AG04450 (cell line): ENCODE data around the gene COL6A2. TPM values are rescaled to one million over a fixed set of nuclear protein-coding genes. Genes with fewer than 3 reads are reported as not detected.

ENCODE experiments used
- CTCF ChIA-PET: fragments of 300-600, 350-600 bp; formaldehyde crosslinking; extraction: SDS; loops from one replicate; lab custom pipeline; 2022; ENCODE audit warnings: antibody characterized with exemption, inconsistent platforms; lab: Charles Lee
- POLR2A ChIA-PET: fragments of 350-600 bp; formaldehyde crosslinking; extraction: SDS; loops from one replicate; lab custom pipeline; 2021; ENCODE audit warnings: antibody characterized with exemption, inconsistent platforms; lab: Yijun Ruan, JAX
- DNase-seq: peaks from one replicate; pipeline ENCODE4 v3.0.0-alpha.2; 2011; ENCODE audit warnings: low read depth, low spot score
- H3K27ac ChIP-seq: one replicate; pipeline ENCODE4 v1.5.1; 2012; ENCODE audit warnings: low read depth, low read length, control low read depth
- H3K27me3 ChIP-seq: one replicate; pipeline ENCODE4 v1.6.0; 2012; ENCODE audit warnings: low read length; ENCODE audit not compliant: control insufficient read depth, insufficient read depth
- H3K4me3 ChIP-seq: 2 replicates; pipeline ENCODE4 v1.5.1; 2011; ENCODE audit warnings: mild to moderate bottlenecking, low read depth, low read length, control low read depth
- H3K9me3 ChIP-seq: 2 replicates; pipeline ENCODE4 v1.5.1; 2012; ENCODE audit warnings: low read length; ENCODE audit not compliant: control insufficient read depth, insufficient read depth
- polyA plus RNA-seq: library from polyadenylated mRNA; depleted of rRNA; stranded (reverse); fragments of >200 nt; gene quantifications from 2 replicates; pipeline ENCODE4 v1.2.3, GENCODE V29; 2011
- TF ChIP-seq, protein P1 (sequence below): IDR thresholded peaks from 2 replicates; pipeline ENCODE4 v1.5.1; 2011; ENCODE audit warnings: low read depth, low read length, control low read depth, inconsistent platforms

Gene COL6A2
- polyA plus RNA-seq, 1 experiment: 454 TPM

- CTCF ChIA-PET: no interaction called here
- Histone ChIP-seq H3K27me3 (no peaks in the 10 kb centered on the region), H3K27ac (no peak overlapping the region), H3K9me3 (peaks cover 31% of the 10 kb centered on the region), H3K4me3 (no peak overlapping the region)
- TF ChIP-seq, protein P1, sequence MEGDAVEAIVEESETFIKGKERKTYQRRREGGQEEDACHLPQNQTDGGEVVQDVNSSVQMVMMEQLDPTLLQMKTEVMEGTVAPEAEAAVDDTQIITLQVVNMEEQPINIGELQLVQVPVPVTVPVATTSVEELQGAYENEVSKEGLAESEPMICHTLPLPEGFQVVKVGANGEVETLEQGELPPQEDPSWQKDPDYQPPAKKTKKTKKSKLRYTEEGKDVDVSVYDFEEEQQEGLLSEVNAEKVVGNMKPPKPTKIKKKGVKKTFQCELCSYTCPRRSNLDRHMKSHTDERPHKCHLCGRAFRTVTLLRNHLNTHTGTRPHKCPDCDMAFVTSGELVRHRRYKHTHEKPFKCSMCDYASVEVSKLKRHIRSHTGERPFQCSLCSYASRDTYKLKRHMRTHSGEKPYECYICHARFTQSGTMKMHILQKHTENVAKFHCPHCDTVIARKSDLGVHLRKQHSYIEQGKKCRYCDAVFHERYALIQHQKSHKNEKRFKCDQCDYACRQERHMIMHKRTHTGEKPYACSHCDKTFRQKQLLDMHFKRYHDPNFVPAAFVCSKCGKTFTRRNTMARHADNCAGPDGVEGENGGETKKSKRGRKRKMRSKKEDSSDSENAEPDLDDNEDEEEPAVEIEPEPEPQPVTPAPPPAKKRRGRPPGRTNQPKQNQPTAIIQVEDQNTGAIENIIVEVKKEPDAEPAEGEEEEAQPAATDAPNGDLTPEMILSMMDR: no peak
- POLR2A ChIA-PET: no interaction called here
- DNase-seq: no peak
Measured at GRCh38 chr21:46111193-46111571, 13.3 kb downstream of the COL6A2 start.

DNA sequence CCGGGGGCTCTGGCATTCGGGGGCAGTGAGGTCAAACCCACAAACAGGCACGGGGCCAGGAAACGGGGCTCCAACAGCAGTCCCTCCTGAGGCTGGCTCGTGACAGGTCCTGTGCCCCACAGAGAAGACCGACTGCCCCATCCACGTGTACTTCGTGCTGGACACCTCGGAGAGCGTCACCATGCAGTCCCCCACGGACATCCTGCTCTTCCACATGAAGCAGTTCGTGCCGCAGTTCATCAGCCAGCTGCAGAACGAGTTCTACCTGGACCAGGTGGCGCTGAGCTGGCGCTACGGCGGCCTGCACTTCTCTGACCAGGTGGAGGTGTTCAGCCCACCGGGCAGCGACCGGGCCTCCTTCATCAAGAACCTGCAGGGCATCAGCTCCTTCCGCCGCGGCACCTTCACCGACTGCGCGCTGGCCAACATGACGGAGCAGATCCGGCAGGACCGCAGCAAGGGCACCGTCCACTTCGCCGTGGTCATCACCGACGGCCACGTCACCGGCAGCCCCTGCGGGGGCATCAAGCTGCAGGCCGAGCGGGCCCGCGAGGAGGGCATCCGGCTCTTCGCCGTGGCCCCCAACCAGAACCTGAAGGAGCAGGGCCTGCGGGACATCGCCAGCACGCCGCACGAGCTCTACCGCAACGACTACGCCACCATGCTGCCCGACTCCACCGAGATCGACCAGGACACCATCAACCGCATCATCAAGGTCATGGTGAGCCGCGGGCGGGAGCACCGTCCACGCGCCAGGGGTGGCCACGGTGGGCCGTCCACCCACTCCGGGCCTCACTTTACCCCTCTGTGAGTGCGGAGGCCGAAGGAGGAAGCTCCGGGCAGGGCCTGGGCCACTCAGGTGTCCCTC is 14.2 kb downstream of the COL6A2 start:
- no peaks in the 10 kb centered on the region for H3K27me3 ChIP-seq
- no peak for DNase-seq
- ChIA-PET CTCF (interaction anchor here (0.6 kb wide), 1 partner anchor 1807 kb away, joined by 3 read pairs; no protein-coding TSS in a partner anchor), POLR2A (no interaction called here)
- H3K27ac ChIP-seq: no peak overlapping the region
- TF ChIP-seq, protein P1: no peak
- no peak overlapping the region for H3K4me3 ChIP-seq
- H3K9me3 ChIP-seq: peaks cover 26% of the 10 kb centered on the region

- H3K4me3 ChIP-seq: no peak overlapping the region
- CTCF ChIA-PET: no interaction called here
- H3K27ac ChIP-seq: no peak overlapping the region
- H3K9me3 ChIP-seq: peaks cover 26% of the 10 kb centered on the region
- no peak for DNase-seq
- POLR2A ChIA-PET: no interaction called here
- TF ChIP-seq, protein P1: no peak
- no peaks in the 10 kb centered on the region for H3K27me3 ChIP-seq
Measured at GRCh38 chr21:46112725-46113215, 14.9 kb downstream of the COL6A2 start.

- Histone ChIP-seq H3K27me3 (no peaks in the 10 kb centered on the region), H3K27ac (no peak overlapping the region), H3K4me3 (no peak overlapping the region), H3K9me3 (peaks cover 26% of the 10 kb centered on the region)
- TF ChIP-seq, protein P1: no peak
- ChIA-PET POLR2A (interaction anchor here (0.9 to 1.1 kb wide), 2 partner anchors 86 to 140 kb away, joined by 3 to 4 read pairs; no protein-coding TSS in a partner anchor), CTCF (no interaction called here)
- DNase-seq: no peak
Measured at GRCh38 chr21:46113497-46114176, 15.7 kb downstream of the COL6A2 start.

DNA sequence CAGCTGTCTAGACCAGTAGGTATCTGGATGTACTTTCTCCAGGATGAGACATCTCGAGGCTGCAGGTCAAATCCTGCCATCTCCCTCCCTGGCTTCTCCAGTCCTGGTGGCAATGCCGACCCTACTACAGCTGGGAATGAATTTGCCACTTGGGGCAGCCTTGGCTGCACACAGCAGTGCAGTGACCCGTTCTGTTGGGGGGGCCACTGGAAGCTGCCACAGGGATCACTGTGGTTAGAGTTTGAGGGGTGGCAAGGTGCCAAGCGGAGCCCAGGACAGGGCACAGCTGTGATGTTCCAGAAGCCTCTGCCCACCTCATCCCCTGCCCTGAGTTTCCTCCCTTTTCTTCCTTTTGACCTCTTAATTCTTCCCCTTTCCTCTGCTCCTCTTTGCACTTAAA is 17.1 kb downstream of the COL6A2 start:
- Histone ChIP-seq H3K4me3 (no peak overlapping the region), H3K27ac (no peak overlapping the region), H3K9me3 (peaks cover 26% of the 10 kb centered on the region), H3K27me3 (no peaks in the 10 kb centered on the region)
- ChIA-PET CTCF (interaction anchor here (0.9 kb wide), 1 partner anchor 29 kb away, joined by 5 read pairs; no protein-coding TSS in a partner anchor), POLR2A (interaction anchor here (0.6 to 0.7 kb wide), 3 partner anchors 11 to 113 kb away, joined by 3 to 5 read pairs (median 3); partner anchors contain the start of gene LSS)
- DNase-seq: no peak
- TF ChIP-seq, protein P1: no peak
